WTC11 (cell line): ENCODE measurements around the gene AMBRA1. TPM values are rescaled to one million over a fixed set of nuclear protein-coding genes. Genes with fewer than 3 reads are reported as not detected.

Source experiments
- ATF3 ChIP-seq: sonication (generic); formaldehyde crosslinking; conservative IDR thresholded peaks from 2 replicates; pipeline ENCODE4 v1.8.1; 2022; ENCODE audit warnings: mild to moderate bottlenecking, missing genetic modification reagents
- CBFB ChIP-seq: sonication (generic); formaldehyde crosslinking; IDR thresholded peaks from 2 replicates; pipeline ENCODE4 v1.8.1; 2022; ENCODE audit warnings: mild to moderate bottlenecking, low read depth, missing genetic modification reagents
- CTCF ChIP-seq: fragments of 200-600 bp; IDR thresholded peaks from 2 replicates; pipeline ENCODE4 v1.8.0; 2022; ENCODE audit warnings: antibody characterized with exemption
- ETV6 ChIP-seq: sonication (generic); formaldehyde crosslinking; IDR thresholded peaks from 2 replicates; pipeline ENCODE4 v1.8.1; 2022; ENCODE audit warnings: mild to moderate bottlenecking, missing genetic modification reagents
- FOXP1 ChIP-seq: sonication (generic); formaldehyde crosslinking; IDR thresholded peaks from 2 replicates; pipeline ENCODE4 v1.8.0; 2022; ENCODE audit warnings: missing genetic modification reagents, mild to moderate bottlenecking, moderate library complexity, borderline replicate concordance
- JAZF1 ChIP-seq: fragments of 250-450 bp; sonication (Bioruptor Pico); IDR thresholded peaks from 2 replicates; pipeline ENCODE4 v1.9.0; 2021; ENCODE audit warnings: moderate library complexity, mild to moderate bottlenecking, inconsistent platforms
- KAT7 ChIP-seq: sonication (generic); formaldehyde crosslinking; IDR thresholded peaks from 2 replicates; pipeline ENCODE4 v1.8.1; 2023; ENCODE audit warnings: missing genetic modification reagents, mild to moderate bottlenecking, borderline replicate concordance
- MYBL2 ChIP-seq: sonication (generic); formaldehyde crosslinking; IDR thresholded peaks from 2 replicates; pipeline ENCODE4 v1.8.1; 2023; ENCODE audit warnings: mild to moderate bottlenecking, moderate library complexity, missing genetic modification reagents
- NFE2L1 ChIP-seq: sonication (generic); formaldehyde crosslinking; IDR thresholded peaks from 2 replicates; pipeline ENCODE4 v1.8.1; 2023; ENCODE audit warnings: missing genetic modification reagents
- SOX15 ChIP-seq: fragments of 250-450 bp; sonication (Bioruptor Pico); IDR thresholded peaks from 2 replicates; pipeline ENCODE4 v1.9.0; 2021; ENCODE audit warnings: mild to moderate bottlenecking
- TEAD1 ChIP-seq: sonication (generic); formaldehyde crosslinking; IDR thresholded peaks from 2 replicates; pipeline ENCODE4 v1.8.0; 2022; ENCODE audit warnings: mild to moderate bottlenecking, missing genetic modification reagents
- TEAD4 ChIP-seq: sonication (generic); formaldehyde crosslinking; IDR thresholded peaks from 2 replicates; pipeline ENCODE4 v1.8.0; 2022; ENCODE audit warnings: mild to moderate bottlenecking, missing genetic modification reagents
- TP53 ChIP-seq: sonication (generic); formaldehyde crosslinking; IDR thresholded peaks from 2 replicates; pipeline ENCODE4 v1.8.1; 2023; ENCODE audit warnings: mild to moderate bottlenecking, missing genetic modification reagents
- ZNF263 ChIP-seq: sonication (generic); formaldehyde crosslinking; IDR thresholded peaks from 2 replicates; pipeline ENCODE4 v1.8.1; 2022; ENCODE audit warnings: low read depth, mild to moderate bottlenecking, moderate library complexity, missing genetic modification reagents
- ZSCAN18 ChIP-seq: fragments of 250-450 bp; sonication (Bioruptor Pico); IDR thresholded peaks from 2 replicates; pipeline ENCODE4 v2.1.2; 2022; ENCODE audit warnings: mild to moderate bottlenecking, moderate library complexity
- total RNA-seq: library from RNA; stranded (reverse); gene quantifications from 3 replicates; pipeline ENCODE4 v1.2.3, GENCODE V29; 2021
- TF ChIP-seq, protein P1 (sequence below): sonication (generic); formaldehyde crosslinking; IDR thresholded peaks from 2 replicates; pipeline ENCODE4 v1.8.1; 2023; ENCODE audit warnings: mild to moderate bottlenecking, missing genetic modification reagents
- TF ChIP-seq, protein P2 (sequence below): sonication (generic); formaldehyde crosslinking; IDR thresholded peaks from 2 replicates; pipeline ENCODE4 v1.8.1; 2023; ENCODE audit warnings: mild to moderate bottlenecking, missing genetic modification reagents, moderate library complexity
- TF ChIP-seq, protein P3 (sequence below): sonication (generic); formaldehyde crosslinking; IDR thresholded peaks from 2 replicates; pipeline ENCODE4 v1.8.0; 2022; ENCODE audit warnings: missing genetic modification reagents
- TF ChIP-seq, protein P4 (sequence below): sonication (generic); formaldehyde crosslinking; IDR thresholded peaks from 2 replicates; pipeline ENCODE4 v1.8.0; 2022; ENCODE audit warnings: mild to moderate bottlenecking, missing genetic modification reagents
- TF ChIP-seq, protein P5 (sequence below): fragments of 250-450 bp; sonication (Bioruptor Pico); conservative IDR thresholded peaks from 2 replicates; pipeline ENCODE4 v1.9.0; 2021; ENCODE audit warnings: mild to moderate bottlenecking

The AMBRA1 gene
- total RNA-seq, 1 experiment from 2014 or later, result 35.0 TPM

- TF ChIP-seq, protein P1, sequence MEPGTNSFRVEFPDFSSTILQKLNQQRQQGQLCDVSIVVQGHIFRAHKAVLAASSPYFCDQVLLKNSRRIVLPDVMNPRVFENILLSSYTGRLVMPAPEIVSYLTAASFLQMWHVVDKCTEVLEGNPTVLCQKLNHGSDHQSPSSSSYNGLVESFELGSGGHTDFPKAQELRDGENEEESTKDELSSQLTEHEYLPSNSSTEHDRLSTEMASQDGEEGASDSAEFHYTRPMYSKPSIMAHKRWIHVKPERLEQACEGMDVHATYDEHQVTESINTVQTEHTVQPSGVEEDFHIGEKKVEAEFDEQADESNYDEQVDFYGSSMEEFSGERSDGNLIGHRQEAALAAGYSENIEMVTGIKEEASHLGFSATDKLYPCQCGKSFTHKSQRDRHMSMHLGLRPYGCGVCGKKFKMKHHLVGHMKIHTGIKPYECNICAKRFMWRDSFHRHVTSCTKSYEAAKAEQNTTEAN (CRISPR knock-in tag), result peak; percentile 59; the same call in 1 of the 2 replicates
- 0 out of 2 replicates have a peak, but pooled peaks have one; percentile 15 for TF ChIP-seq TEAD4 (CRISPR knock-in tag)
- TF ChIP-seq ZNF263 (CRISPR knock-in tag), result no peak
- TF ChIP-seq ETV6, result peak; percentile 74; the same call in 1 of the 2 replicates
- TF ChIP-seq, protein P2, sequence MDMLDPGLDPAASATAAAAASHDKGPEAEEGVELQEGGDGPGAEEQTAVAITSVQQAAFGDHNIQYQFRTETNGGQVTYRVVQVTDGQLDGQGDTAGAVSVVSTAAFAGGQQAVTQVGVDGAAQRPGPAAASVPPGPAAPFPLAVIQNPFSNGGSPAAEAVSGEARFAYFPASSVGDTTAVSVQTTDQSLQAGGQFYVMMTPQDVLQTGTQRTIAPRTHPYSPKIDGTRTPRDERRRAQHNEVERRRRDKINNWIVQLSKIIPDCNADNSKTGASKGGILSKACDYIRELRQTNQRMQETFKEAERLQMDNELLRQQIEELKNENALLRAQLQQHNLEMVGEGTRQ (CRISPR knock-in tag), result no peak
- no peak for TF ChIP-seq MYBL2 (CRISPR knock-in tag)
- TF ChIP-seq, protein P3, sequence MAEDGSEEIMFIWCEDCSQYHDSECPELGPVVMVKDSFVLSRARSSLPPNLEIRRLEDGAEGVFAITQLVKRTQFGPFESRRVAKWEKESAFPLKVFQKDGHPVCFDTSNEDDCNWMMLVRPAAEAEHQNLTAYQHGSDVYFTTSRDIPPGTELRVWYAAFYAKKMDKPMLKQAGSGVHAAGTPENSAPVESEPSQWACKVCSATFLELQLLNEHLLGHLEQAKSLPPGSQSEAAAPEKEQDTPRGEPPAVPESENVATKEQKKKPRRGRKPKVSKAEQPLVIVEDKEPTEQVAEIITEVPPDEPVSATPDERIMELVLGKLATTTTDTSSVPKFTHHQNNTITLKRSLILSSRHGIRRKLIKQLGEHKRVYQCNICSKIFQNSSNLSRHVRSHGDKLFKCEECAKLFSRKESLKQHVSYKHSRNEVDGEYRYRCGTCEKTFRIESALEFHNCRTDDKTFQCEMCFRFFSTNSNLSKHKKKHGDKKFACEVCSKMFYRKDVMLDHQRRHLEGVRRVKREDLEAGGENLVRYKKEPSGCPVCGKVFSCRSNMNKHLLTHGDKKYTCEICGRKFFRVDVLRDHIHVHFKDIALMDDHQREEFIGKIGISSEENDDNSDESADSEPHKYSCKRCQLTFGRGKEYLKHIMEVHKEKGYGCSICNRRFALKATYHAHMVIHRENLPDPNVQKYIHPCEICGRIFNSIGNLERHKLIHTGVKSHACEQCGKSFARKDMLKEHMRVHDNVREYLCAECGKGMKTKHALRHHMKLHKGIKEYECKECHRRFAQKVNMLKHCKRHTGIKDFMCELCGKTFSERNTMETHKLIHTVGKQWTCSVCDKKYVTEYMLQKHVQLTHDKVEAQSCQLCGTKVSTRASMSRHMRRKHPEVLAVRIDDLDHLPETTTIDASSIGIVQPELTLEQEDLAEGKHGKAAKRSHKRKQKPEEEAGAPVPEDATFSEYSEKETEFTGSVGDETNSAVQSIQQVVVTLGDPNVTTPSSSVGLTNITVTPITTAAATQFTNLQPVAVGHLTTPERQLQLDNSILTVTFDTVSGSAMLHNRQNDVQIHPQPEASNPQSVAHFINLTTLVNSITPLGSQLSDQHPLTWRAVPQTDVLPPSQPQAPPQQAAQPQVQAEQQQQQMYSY (CRISPR knock-in tag), result no peak
- no peak for TF ChIP-seq TP53 (CRISPR knock-in tag)
- peak; percentile 80; the same call in 1 of the 2 replicates for TF ChIP-seq FOXP1 (CRISPR knock-in tag)
- TF ChIP-seq ZSCAN18 (CRISPR knock-in tag), result no peak
- no peak for TF ChIP-seq NFE2L1 (CRISPR knock-in tag)
- TF ChIP-seq CBFB (CRISPR knock-in tag), result no peak
- peak; percentile 64 for TF ChIP-seq TEAD1 (CRISPR knock-in tag)
- TF ChIP-seq, protein P4, sequence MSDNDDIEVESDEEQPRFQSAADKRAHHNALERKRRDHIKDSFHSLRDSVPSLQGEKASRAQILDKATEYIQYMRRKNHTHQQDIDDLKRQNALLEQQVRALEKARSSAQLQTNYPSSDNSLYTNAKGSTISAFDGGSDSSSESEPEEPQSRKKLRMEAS (CRISPR knock-in tag), result peak; percentile 54; the same call in 1 of the 2 replicates
- no peak for TF ChIP-seq CTCF
- TF ChIP-seq, protein P5, sequence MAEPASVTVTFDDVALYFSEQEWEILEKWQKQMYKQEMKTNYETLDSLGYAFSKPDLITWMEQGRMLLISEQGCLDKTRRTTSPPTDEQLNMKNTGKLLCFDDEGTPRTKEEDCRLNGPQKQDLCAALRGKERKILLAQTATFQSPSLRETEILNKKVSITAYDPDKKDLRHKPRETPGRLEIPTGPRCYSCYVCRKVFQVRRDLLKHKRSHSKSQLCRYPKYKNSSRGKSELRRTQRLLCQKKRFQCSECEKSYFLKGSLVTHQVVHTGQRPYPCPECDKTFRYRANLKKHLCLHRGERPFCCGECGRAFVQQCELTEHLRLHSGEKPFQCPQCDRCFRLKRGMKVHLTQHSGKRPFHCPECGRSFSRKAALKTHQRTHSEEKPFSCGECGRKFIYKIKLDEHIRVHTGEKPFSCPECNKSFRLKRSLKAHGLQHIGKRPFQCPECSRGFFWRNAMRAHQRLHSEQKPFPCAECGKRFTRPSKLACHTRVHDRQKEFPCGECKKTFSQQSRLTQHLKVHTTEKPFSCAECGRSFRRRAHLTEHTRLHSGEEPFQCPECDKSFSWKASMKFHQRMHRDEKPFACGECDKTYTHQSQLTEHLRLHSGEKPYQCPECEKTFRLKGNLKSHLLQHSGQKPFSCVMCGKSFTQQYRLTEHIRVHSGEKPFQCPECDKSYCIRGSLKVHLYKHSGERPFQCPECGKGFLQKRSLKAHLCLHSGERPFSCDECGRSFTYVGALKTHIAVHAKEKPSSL (CRISPR knock-in tag), result no peak
- TF ChIP-seq SOX15 (CRISPR knock-in tag), result no peak
- TF ChIP-seq ATF3 (CRISPR knock-in tag), result no peak
- no peak for TF ChIP-seq JAZF1 (CRISPR knock-in tag)
- TF ChIP-seq KAT7 (CRISPR knock-in tag), result no peak; the same call in 1 of the 2 replicates
Observed at GRCh38 chr11:46593550-46594373, at the start of gene AMBRA1 (continued).
